Nephron progenitor cell (in vitro differentiated cells): ENCODE data around the gene ROR1.

Source experiments
- DNase-seq: peaks from one replicate; pipeline ENCODE4 v3.0.0; 2021
- H3K27ac Mint-ChIP-seq: 2 replicates; pipeline ENCODE4 v1.8.0; 2021; ENCODE audit warnings: mild to moderate bottlenecking, moderate library complexity, mixed read lengths
- H3K27me3 Mint-ChIP-seq: 2 replicates; pipeline ENCODE4 v1.8.0; 2021; ENCODE audit warnings: mild to moderate bottlenecking, low read depth, mixed read lengths; ENCODE audit not compliant: poor library complexity
- H3K36me3 Mint-ChIP-seq: 2 replicates; pipeline ENCODE4 v1.8.0; 2021; ENCODE audit warnings: low read depth, mixed read lengths
- H3K4me1 Mint-ChIP-seq: 2 replicates; pipeline ENCODE4 v1.8.0; 2021; ENCODE audit warnings: mixed read lengths
- H3K4me3 Mint-ChIP-seq: 2 replicates; pipeline ENCODE4 v1.8.0; 2021; ENCODE audit warnings: mild to moderate bottlenecking, moderate library complexity, mixed read lengths
- H3K9me3 Mint-ChIP-seq: 2 replicates; pipeline ENCODE4 v1.8.0; 2021; ENCODE audit warnings: mild to moderate bottlenecking, moderate library complexity, mixed read lengths
- CTCF ChIP-seq: fragments of 200-600 bp; sonication (generic); IDR thresholded peaks from 2 replicates; pipeline ENCODE4 v1.5.0; 2021; ENCODE audit warnings: antibody characterized with exemption

The ROR1 gene

DNA sequence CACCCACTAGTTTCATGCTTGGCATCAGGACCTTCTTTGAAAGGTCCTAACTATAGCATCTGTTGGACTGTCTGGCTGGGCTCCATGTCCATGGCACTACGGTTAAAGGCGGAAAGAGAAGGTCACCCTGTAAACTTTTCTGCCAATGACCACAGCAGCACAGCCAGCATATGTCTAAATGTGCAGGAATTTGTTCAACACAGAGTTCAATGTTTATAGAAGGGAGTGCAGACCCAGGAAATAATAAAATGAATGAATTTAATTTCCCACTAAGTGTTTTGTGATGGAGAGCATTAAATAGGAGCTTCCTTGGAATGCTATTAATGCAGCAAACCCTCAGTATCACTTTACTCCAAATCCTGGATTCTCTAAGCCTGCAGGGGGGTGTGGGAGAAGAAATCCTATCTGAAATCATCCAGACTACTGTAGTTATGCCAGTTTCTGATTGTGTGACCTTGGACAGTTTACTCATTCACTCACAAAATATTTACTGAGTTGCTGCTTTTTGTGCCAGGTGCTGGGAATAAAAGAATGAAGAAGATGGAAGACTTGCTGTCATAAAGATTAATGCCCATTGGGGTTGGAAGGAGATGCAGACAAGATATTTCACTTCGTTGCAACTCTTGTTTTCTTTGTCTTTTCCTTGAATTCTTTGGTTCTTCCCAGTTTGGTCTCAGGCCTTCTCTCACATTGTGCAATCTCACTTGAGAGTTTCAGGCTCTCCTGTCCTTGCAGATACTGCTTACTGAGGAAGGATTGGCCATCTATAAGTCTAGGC, 195.0 kb downstream of the ROR1 start:
- TF ChIP-seq CTCF, result no peak
- DNase-seq, result no peak
- peaks cover 5% of the 10 kb centered on the region for H3K27me3 Mint-ChIP-seq
- H3K36me3 Mint-ChIP-seq, result peaks cover 9% of the 10 kb centered on the region
- H3K9me3 Mint-ChIP-seq, result peaks cover 12% of the 10 kb centered on the region
- no peak overlapping the region for H3K27ac Mint-ChIP-seq
- no peak overlapping the region for H3K4me3 Mint-ChIP-seq
- H3K4me1 Mint-ChIP-seq, result peaks cover 13% of the 10 kb centered on the region

DNA sequence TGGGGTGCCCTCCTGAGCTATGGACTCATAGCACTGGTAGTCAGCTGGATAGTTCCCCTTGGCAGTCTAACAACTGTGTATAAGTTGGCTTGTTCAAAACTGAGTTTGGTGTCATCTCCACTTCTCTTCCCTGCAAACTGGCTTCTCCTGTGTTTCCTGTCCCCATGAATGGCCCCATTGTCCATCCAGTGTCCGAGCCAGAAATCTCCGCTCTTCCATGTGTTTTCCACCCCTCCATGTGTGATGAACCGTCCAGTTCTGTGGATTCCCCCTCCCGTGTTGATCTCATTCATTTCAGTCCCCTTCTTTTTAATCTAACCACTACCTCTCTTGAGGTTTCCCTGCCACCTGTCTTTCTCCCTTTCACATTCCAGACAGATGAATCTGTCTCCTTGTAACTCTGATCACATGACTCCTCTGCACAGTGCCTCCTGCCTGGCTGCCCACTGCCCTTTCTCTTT, 195.7 kb downstream of the ROR1 start:
- no peak for DNase-seq
- no peak overlapping the region for H3K4me3 Mint-ChIP-seq
- no peak for TF ChIP-seq CTCF
- peaks cover 12% of the 10 kb centered on the region for H3K9me3 Mint-ChIP-seq
- H3K36me3 Mint-ChIP-seq, result peaks cover 9% of the 10 kb centered on the region
- peaks cover 5% of the 10 kb centered on the region for H3K27me3 Mint-ChIP-seq
- H3K27ac Mint-ChIP-seq, result no peak overlapping the region
- H3K4me1 Mint-ChIP-seq, result peaks cover 13% of the 10 kb centered on the region

DNA sequence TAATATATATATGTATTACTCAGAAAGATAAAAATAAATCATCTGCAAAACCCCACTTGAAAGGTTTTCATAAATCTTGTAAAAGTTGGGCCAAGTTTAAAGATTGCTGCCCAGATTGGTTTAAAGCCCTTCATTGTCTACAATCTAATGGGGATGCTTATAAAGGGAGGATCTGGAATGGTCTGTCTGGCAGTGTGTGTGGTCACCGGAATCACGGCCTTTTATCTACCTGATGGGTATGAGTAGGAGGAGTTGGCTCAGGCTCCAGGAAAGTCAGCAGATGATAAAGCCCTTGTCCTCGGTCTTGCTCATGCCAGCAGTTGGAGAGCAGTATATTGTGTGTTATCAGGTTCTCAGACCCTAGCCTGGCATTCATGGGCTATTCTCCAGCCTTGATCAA, 197.7 kb downstream of the ROR1 start:
- no peak overlapping the region for H3K27ac Mint-ChIP-seq
- no peak for TF ChIP-seq CTCF
- peaks cover 9% of the 10 kb centered on the region for H3K36me3 Mint-ChIP-seq
- H3K4me3 Mint-ChIP-seq, result no peak overlapping the region
- H3K4me1 Mint-ChIP-seq, result peaks cover 20% of the 10 kb centered on the region
- H3K27me3 Mint-ChIP-seq, result peaks cover 5% of the 10 kb centered on the region
- H3K9me3 Mint-ChIP-seq, result peaks cover 12% of the 10 kb centered on the region
- DNase-seq, result no peak

DNA sequence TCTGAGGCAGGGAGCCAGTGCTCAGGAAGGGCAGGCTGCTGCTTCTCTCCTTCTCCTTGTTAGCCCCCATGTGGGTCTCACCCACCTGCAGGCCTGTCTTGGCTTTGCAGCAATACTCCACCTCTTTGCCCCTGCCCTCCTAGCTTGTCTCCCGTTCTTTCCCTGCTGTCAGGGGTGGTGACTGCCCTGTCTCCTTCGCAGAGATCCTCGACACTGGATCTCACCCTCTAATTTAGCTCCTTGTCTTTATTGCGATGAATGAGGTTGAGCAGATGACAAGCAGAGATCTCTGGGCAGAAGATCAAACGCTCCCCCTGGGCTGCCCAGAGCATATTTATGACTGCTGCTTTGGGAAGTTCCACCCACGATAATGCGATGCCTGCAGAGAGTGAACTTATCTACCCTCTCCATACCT, 199.2 kb downstream of the ROR1 start:
- no peak for TF ChIP-seq CTCF
- no peak for DNase-seq
- no peak overlapping the region for H3K4me3 Mint-ChIP-seq
- H3K36me3 Mint-ChIP-seq, result peaks cover 9% of the 10 kb centered on the region
- H3K9me3 Mint-ChIP-seq, result peaks cover 12% of the 10 kb centered on the region
- H3K27ac Mint-ChIP-seq, result no peak overlapping the region
- H3K4me1 Mint-ChIP-seq, result peaks cover 20% of the 10 kb centered on the region
- H3K27me3 Mint-ChIP-seq, result peaks cover 5% of the 10 kb centered on the region

DNA sequence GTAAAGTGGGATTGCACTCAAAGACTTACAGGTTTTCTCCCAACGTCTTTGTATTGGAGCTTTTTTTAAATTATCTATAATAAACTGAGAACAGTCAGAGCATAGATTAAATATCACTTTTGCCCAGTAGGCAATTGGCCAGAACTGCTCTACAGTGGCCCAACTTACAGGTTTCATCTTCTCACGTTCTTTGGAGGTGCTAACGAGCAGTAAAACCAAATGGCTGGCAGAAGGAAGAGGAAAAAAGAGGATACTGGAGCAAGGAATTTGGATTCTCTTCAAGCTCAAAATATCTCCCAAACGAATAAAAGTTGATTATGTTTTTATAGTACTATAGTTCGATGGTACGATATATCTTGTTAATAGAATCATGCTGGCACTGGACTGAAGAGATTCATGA, 201.1 kb downstream of the ROR1 start:
- H3K9me3 Mint-ChIP-seq, result peaks cover 6% of the 10 kb centered on the region
- H3K27me3 Mint-ChIP-seq, result peaks cover 5% of the 10 kb centered on the region
- H3K27ac Mint-ChIP-seq, result no peak overlapping the region

More for the DNA sequence above, 201.1 kb downstream of the ROR1 start:
- Mint-ChIP-seq H3K4me3 (no peak overlapping the region), H3K36me3 (peaks cover 2% of the 10 kb centered on the region), H3K4me1 (peaks cover 21% of the 10 kb centered on the region)
- DNase-seq, result no peak
- TF ChIP-seq CTCF, result no peak
